Measurements from ENCODE around the gene HNF1A. TPM values are rescaled to one million over a fixed set of nuclear protein-coding genes. Genes with fewer than 3 reads are reported as not detected.

HNF1A gene
- total RNA-seq, 1 donor from 2014 or later = not detected

- Mint-ChIP-seq H3K27me3 (ENCODE audit: low read depth) (peaks cover 7% of the 10 kb centered on the region), H3K4me3 (ENCODE audit: unreplicated experiment) (no peak overlapping the region), H3K9me3 (ENCODE audit: low read depth) (no peaks in the 10 kb centered on the region), H3K27ac (ENCODE audit: unreplicated experiment) (no peak overlapping the region), H3K4me1 (ENCODE audit: low read depth) (no peaks in the 10 kb centered on the region), H3K36me3 (ENCODE audit: low read depth) (no peaks in the 10 kb centered on the region)
- TF ChIP-seq, protein P1, sequence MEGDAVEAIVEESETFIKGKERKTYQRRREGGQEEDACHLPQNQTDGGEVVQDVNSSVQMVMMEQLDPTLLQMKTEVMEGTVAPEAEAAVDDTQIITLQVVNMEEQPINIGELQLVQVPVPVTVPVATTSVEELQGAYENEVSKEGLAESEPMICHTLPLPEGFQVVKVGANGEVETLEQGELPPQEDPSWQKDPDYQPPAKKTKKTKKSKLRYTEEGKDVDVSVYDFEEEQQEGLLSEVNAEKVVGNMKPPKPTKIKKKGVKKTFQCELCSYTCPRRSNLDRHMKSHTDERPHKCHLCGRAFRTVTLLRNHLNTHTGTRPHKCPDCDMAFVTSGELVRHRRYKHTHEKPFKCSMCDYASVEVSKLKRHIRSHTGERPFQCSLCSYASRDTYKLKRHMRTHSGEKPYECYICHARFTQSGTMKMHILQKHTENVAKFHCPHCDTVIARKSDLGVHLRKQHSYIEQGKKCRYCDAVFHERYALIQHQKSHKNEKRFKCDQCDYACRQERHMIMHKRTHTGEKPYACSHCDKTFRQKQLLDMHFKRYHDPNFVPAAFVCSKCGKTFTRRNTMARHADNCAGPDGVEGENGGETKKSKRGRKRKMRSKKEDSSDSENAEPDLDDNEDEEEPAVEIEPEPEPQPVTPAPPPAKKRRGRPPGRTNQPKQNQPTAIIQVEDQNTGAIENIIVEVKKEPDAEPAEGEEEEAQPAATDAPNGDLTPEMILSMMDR (IDR thresholded peaks at IDR 0.05) = no peak
- DNase-seq (ENCODE audit: low spot score) = no peak
Measured at GRCh38 chr12:120950807-120951206, 27.5 kb upstream of the HNF1A start.

- DNase-seq (ENCODE audit: low spot score) = no peak
- TF ChIP-seq, protein P1 (IDR thresholded peaks at IDR 0.05) = no peak
- no peaks in the 10 kb centered on the region for H3K4me1 Mint-ChIP-seq (ENCODE audit: low read depth)
- H3K27ac Mint-ChIP-seq (ENCODE audit: unreplicated experiment) = no peak overlapping the region
- no peak overlapping the region for H3K4me3 Mint-ChIP-seq (ENCODE audit: unreplicated experiment)
- H3K9me3 Mint-ChIP-seq (ENCODE audit: low read depth) = no peaks in the 10 kb centered on the region
- H3K36me3 Mint-ChIP-seq (ENCODE audit: low read depth) = no peaks in the 10 kb centered on the region
- peaks cover 11% of the 10 kb centered on the region for H3K27me3 Mint-ChIP-seq (ENCODE audit: low read depth)
Measured at GRCh38 chr12:120955232-120955631, 23.1 kb upstream of the HNF1A start.

GRCh38 chr12:120956579-120957300, 21.6 kb upstream of the HNF1A start:
- Mint-ChIP-seq H3K36me3 (ENCODE audit: low read depth) (no peaks in the 10 kb centered on the region), H3K27me3 (ENCODE audit: low read depth) (peaks cover 11% of the 10 kb centered on the region), H3K27ac (ENCODE audit: unreplicated experiment) (no peak overlapping the region), H3K4me3 (ENCODE audit: unreplicated experiment) (no peak overlapping the region), H3K4me1 (ENCODE audit: low read depth) (no peaks in the 10 kb centered on the region), H3K9me3 (ENCODE audit: low read depth) (no peaks in the 10 kb centered on the region)
- TF ChIP-seq, protein P1 (IDR thresholded peaks at IDR 0.05) = no peak
- DNase-seq (ENCODE audit: low spot score) = no peak

- H3K4me3 Mint-ChIP-seq (ENCODE audit: unreplicated experiment) = no peak overlapping the region
- no peak overlapping the region for H3K27ac Mint-ChIP-seq (ENCODE audit: unreplicated experiment)
Measured at GRCh38 chr12:120959111-120959878, 19.0 kb upstream of the HNF1A start.

GRCh38 chr12:120960657-120961056, 17.7 kb upstream of the HNF1A start:
- no peak overlapping the region for H3K27ac Mint-ChIP-seq (ENCODE audit: unreplicated experiment)
- H3K27me3 Mint-ChIP-seq (ENCODE audit: low read depth) = peaks cover 6% of the 10 kb centered on the region
- DNase-seq (ENCODE audit: low spot score) = no peak
- TF ChIP-seq, protein P1 (IDR thresholded peaks at IDR 0.05) = no peak
- no peaks in the 10 kb centered on the region for H3K4me1 Mint-ChIP-seq (ENCODE audit: low read depth)
- no peaks in the 10 kb centered on the region for H3K36me3 Mint-ChIP-seq (ENCODE audit: low read depth)
- no peak overlapping the region for H3K4me3 Mint-ChIP-seq (ENCODE audit: unreplicated experiment)
- no peaks in the 10 kb centered on the region for H3K9me3 Mint-ChIP-seq (ENCODE audit: low read depth)

More at GRCh38 chr12:120959111-120959878, 19.0 kb upstream of the HNF1A start:
- TF ChIP-seq, protein P1 (IDR thresholded peaks at IDR 0.05) = no peak
- DNase-seq (ENCODE audit: low spot score) = no peak
- H3K36me3 Mint-ChIP-seq (ENCODE audit: low read depth) = no peaks in the 10 kb centered on the region
- no peaks in the 10 kb centered on the region for H3K9me3 Mint-ChIP-seq (ENCODE audit: low read depth)
- H3K27me3 Mint-ChIP-seq (ENCODE audit: low read depth) = peaks cover 11% of the 10 kb centered on the region
- no peaks in the 10 kb centered on the region for H3K4me1 Mint-ChIP-seq (ENCODE audit: low read depth)
